Muscle layer of duodenum (tissue), 2 donors: Measurements from ENCODE around the gene PEX10.

Experiments
- H3K27ac ChIP-seq: one replicate; pipeline ENCODE4 v1.7.0; 2013; ENCODE audit warnings: mild to moderate bottlenecking, low read length
- H3K27me3 ChIP-seq: one replicate; pipeline ENCODE4 v1.7.0; 2013; ENCODE audit warnings: low read depth, mild to moderate bottlenecking, control low read depth, low read length
- H3K36me3 ChIP-seq, 2 donors: one replicate each; pipeline ENCODE4 v1.7.0; 2013; ENCODE audit warnings: low read length in 2 of 2, control low read depth in 1 of 2, mild to moderate bottlenecking in 1 of 2; ENCODE audit not compliant: insufficient read depth in 2 of 2, control insufficient read depth in 1 of 2
- H3K4me1 ChIP-seq, 2 donors: one replicate each; pipeline ENCODE4 v1.7.0; 2013; ENCODE audit warnings: low read length in 2 of 2, mild to moderate bottlenecking in 2 of 2, control low read depth in 1 of 2, moderate library complexity in 1 of 2; ENCODE audit not compliant: insufficient read depth in 2 of 2, control insufficient read depth in 1 of 2
- H3K4me3 ChIP-seq, 2 donors: one replicate each; pipeline ENCODE4 v1.7.0; 2013; ENCODE audit warnings: low read length in 2 of 2, low read depth in 1 of 2, mild to moderate bottlenecking in 1 of 2
- H3K9me3 ChIP-seq, 2 donors: one replicate each; pipeline ENCODE4 v1.7.0; 2013; ENCODE audit warnings: low read length in 2 of 2, control low read depth in 1 of 2, mild to moderate bottlenecking in 1 of 2; ENCODE audit not compliant: control insufficient read depth in 1 of 2
- donor health status: healthy.

The PEX10 gene

DNA sequence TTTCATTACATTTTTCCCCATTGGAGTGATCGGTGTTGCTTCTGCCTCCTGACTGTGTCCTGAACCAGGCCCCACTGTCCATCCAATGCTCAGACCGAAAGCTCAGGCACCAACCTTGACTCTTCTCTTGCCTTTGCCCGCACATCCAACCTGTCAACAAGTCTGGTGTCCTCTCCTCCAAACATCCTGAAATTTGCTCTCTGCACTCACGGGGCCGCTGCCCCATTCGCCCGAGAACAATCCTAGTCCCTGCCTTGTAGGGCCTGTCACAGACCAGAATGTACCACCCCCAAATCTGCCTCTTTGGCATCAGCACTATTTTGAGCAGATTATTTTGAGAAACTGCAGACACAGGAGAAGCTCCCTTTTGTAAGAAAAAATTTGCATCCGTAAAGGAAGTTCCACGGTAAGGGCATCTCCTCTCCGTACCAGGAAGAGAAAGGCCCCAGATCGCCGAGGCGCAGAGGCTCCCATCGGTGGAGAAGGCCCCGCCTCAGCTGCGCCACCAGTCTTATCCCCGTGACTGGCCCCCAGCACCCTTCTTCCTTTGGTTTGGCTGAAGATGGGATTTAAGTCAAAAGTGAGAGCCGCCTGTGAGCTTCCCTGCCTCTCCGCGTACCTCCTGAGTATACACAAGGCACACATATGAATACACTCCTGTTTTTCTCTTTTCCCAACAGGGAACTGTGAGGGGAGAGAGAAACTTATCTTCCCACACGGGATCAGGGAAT, 28.1 kb downstream of the PEX10 start:
- H3K27ac ChIP-seq, result no peak overlapping the region
- no peaks in the 10 kb centered on the region for H3K9me3 ChIP-seq
- peaks cover 0 to 12% of the 10 kb centered on the region in 2 donors for H3K4me1 ChIP-seq
- H3K27me3 ChIP-seq, result no peaks in the 10 kb centered on the region
- peaks cover 0 to 5% of the 10 kb centered on the region in 2 donors for H3K36me3 ChIP-seq
- no peak overlapping the region for H3K4me3 ChIP-seq

GRCh38 chr1:2383576-2383975, 28.8 kb downstream of the PEX10 start:
- H3K9me3 ChIP-seq, result no peaks in the 10 kb centered on the region
- H3K27me3 ChIP-seq, result no peaks in the 10 kb centered on the region
- no peak overlapping the region for H3K27ac ChIP-seq
- peaks cover 0 to 5% of the 10 kb centered on the region in 2 donors for H3K36me3 ChIP-seq
- H3K4me1 ChIP-seq, result peaks cover 0 to 12% of the 10 kb centered on the region in 2 donors
- H3K4me3 ChIP-seq, result no peak overlapping the region

GRCh38 chr1:2382621-2383361, 29.6 kb downstream of the PEX10 start:
- no peaks in the 10 kb centered on the region for H3K36me3 ChIP-seq
- peaks cover 0 to 12% of the 10 kb centered on the region in 2 donors for H3K4me1 ChIP-seq
- no peak overlapping the region for H3K27ac ChIP-seq
- H3K9me3 ChIP-seq, result no peaks in the 10 kb centered on the region
- no peak overlapping the region for H3K4me3 ChIP-seq
- H3K27me3 ChIP-seq, result no peaks in the 10 kb centered on the region

GRCh38 chr1:2381741-2382620, 30.4 kb downstream of the PEX10 start:
- no peak overlapping the region for H3K4me3 ChIP-seq
- H3K27ac ChIP-seq, result no peak overlapping the region
- H3K27me3 ChIP-seq, result no peaks in the 10 kb centered on the region
- H3K4me1 ChIP-seq, result peaks cover 0 to 12% of the 10 kb centered on the region in 2 donors
- no peaks in the 10 kb centered on the region for H3K9me3 ChIP-seq
- H3K36me3 ChIP-seq, result no peaks in the 10 kb centered on the region

DNA sequence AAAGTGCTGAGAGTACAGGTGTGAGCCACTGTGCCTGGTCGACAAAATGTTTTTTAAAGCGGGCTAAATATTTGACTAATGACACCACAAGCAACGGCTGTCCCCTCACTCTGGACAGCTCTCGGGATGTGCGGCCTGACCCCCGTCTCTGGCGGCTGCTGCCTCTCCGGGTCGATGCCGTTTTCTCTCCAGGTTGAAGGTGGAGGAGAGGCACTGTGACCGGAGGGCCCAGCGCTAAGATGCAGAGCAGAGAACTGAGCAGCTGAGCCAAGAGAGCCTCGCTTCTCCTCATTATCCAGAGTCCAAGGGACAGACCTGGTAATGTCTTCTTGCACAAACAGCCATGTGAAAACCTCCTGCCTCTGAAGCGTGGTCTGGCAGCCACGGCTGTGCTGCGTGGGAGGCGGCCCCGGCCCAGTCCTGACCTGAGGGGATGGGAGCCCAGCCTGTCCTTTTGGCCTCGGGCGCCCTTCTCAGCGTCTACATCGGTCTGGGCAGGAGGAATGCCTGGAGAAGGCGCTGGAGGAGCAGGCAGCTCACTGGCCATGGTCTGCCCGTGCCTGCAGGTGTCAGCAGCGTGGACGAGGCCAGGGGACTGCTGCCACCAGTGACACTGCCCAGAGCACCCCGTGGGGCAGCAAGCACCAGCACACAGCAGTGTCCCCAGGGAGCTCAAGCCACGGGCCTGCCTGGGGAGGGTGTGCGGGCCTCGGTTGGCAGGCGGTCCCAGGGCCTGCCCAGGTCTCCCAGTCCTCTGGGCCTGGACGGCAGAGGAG, 31.4 kb downstream of the PEX10 start:
- Histone ChIP-seq H3K27me3 (no peaks in the 10 kb centered on the region), H3K9me3 (no peaks in the 10 kb centered on the region), H3K4me3 (no peak overlapping the region), H3K4me1 (peaks cover 0 to 12% of the 10 kb centered on the region in 2 donors), H3K27ac (no peak overlapping the region), H3K36me3 (no peaks in the 10 kb centered on the region)

DNA sequence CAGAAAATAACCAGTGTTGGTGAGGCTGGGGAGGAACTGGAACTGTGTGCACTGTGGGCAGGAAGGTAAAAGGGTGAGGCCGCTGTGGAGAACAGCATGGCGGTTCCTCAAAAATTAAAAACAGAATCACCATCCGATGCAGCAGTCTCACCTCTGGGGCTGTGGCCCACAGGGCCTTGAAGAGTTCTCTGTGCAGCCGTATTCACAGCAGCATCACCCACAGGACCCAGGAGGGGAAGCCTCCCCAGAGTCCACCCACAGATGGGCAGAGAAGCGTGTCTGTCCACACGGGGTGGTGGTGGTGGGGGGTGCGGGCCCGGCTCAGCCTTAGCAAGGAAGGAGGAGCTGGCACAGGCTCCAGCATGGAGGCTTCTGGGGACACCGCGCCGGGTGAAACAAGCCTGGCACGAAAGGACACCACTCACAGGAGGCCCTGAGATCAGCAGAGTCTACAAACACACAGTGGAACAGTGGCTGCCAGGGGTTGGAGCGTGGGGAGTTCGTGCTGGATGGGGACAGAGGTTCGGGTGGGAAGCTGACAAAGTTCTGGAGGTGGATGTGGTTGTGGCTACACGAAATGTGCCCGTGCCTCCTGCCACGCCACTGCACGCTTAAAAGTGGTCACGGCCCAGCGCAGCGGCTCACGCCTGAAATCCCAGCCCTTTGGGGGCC, 32.5 kb downstream of the PEX10 start:
- no peak overlapping the region for H3K4me3 ChIP-seq
- H3K36me3 ChIP-seq, result no peaks in the 10 kb centered on the region
- no peaks in the 10 kb centered on the region for H3K27me3 ChIP-seq
- H3K9me3 ChIP-seq, result no peaks in the 10 kb centered on the region
- H3K4me1 ChIP-seq, result peaks cover 0 to 12% of the 10 kb centered on the region in 2 donors
- H3K27ac ChIP-seq, result no peak overlapping the region

DNA sequence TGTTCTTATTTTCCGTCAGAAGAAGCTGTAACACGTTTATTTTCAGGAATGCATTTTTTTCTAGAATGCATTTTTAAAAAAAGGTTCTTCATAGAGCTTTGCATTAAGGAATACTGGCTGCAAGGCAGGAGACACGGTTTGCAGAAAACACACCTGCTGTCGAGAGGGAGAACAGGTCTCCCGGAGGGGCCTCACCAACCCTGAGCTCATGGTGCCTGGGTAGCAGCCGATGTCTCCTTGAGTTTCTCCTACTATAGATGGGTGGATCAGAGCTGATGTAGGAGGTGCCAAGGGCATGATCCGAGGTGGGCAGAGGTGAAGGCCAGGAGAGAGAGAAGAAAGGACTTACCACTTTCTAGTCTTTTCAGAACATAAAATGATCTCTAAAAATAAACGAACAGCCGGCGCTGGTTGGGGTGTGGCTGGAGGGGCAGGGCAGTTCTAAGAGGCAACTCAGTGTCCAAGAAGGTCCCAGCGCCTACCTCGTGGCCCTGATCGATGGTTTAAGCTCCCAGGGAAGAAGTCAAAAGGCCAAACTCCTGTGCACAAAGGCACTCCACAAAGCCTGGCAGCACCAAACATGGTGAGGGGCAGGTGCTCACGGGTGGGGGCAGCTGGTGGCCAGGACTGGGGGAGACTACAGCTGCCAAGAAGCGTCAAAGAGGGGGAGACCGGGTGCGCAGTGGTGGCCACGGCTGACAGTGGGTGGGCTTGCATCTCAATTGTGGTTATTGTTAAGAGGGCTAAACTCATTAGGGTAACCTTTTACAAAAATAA, 33.2 kb downstream of the PEX10 start:
- H3K27ac ChIP-seq, result no peak overlapping the region
- no peaks in the 10 kb centered on the region for H3K36me3 ChIP-seq
- H3K4me3 ChIP-seq, result no peak overlapping the region
- no peaks in the 10 kb centered on the region for H3K27me3 ChIP-seq
- peaks cover 0 to 12% of the 10 kb centered on the region in 2 donors for H3K4me1 ChIP-seq
- H3K9me3 ChIP-seq, result no peaks in the 10 kb centered on the region

GRCh38 chr1:2378441-2378851, 33.9 kb downstream of the PEX10 start:
- no peaks in the 10 kb centered on the region for H3K9me3 ChIP-seq
- H3K4me1 ChIP-seq, result peaks cover 0 to 12% of the 10 kb centered on the region in 2 donors
- no peak overlapping the region for H3K4me3 ChIP-seq
- H3K36me3 ChIP-seq, result no peaks in the 10 kb centered on the region
- H3K27ac ChIP-seq, result no peak overlapping the region
- H3K27me3 ChIP-seq, result no peaks in the 10 kb centered on the region

DNA sequence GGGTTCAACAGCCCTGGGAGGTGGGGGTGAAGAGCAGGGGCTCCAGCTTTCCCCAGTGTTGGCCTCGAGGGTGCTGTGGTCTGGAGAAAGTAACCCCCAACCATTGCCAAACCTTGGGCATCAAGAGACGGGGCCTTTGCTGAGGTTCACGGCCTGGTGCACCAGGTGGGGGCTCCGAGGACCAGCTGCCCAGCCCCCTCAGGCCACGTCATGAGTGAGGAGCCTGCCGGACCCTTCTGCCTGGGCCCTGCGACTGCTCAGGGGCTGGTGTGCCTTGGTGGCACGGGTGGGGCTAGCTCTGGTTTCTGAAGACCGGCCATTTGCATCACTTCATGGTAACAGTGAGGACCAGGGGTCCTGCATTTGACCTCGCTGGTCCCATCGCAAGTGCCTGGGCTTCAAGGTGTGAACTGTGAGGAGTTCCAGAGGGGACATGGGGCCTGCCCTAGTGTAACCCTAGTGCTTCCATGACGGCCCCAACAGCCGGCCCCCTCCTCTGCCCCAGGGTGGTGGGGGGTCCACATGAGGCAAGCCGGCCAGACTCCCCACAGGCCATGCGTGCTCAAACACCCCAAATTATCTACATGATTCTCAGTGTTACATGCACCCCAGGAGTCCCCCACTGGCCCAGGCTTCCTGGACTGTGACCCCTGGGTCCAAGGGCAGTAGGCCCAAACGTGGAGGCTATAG, 34.5 kb downstream of the PEX10 start:
- Histone ChIP-seq H3K27me3 (no peaks in the 10 kb centered on the region), H3K36me3 (no peaks in the 10 kb centered on the region), H3K27ac (no peak overlapping the region), H3K4me3 (no peak overlapping the region), H3K9me3 (no peaks in the 10 kb centered on the region), H3K4me1 (peaks cover 0 to 12% of the 10 kb centered on the region in 2 donors)
